HG03575 (cell line): ENCODE results near the gene USP51.
"Not testable (repeated sequence)": the region's sequence is repeated elsewhere in the genome, so short reads cannot be mapped to it uniquely, and the experiment has no call there.

ENCODE experiments used
- ATAC-seq: cut with Tn5 transposase; IDR thresholded peaks from one replicate; pipeline ENCODE4 v1.9.1; 2021; ENCODE audit not compliant: unreplicated experiment, insufficient number of reproducible peaks, low FRiP score; ENCODE audit errors: extremely low read depth

Gene USP51

GRCh38 chrX:55480390-55481062 lies 9.1 kb downstream of the USP51 start:
- no peak for ATAC-seq

- not testable (repeated sequence) for ATAC-seq
Measured at GRCh38 chrX:55479956-55480355, 9.7 kb downstream of the USP51 start.

- not testable (repeated sequence) for ATAC-seq
Measured at GRCh38 chrX:55465791-55466190, 23.9 kb downstream of the USP51 start.

- ATAC-seq, result not testable (repeated sequence)
Measured at GRCh38 chrX:55465108-55465507, 24.5 kb downstream of the USP51 start.

GRCh38 chrX:55464050-55464449 lies 25.6 kb downstream of the USP51 start:
- not testable (repeated sequence) for ATAC-seq

GRCh38 chrX:55459926-55460325 lies 29.7 kb downstream of the USP51 start:
- ATAC-seq, result not testable (repeated sequence)

- not testable (repeated sequence) for ATAC-seq
Measured at GRCh38 chrX:55459426-55459825, 30.2 kb downstream of the USP51 start.

GRCh38 chrX:55455708-55456107 lies 33.9 kb downstream of the USP51 start:
- not testable (repeated sequence) for ATAC-seq

- no peak for ATAC-seq
Measured at GRCh38 chrX:55452833-55453124, 36.9 kb downstream of the USP51 start.

GRCh38 chrX:55451990-55452832 lies 37.4 kb downstream of the USP51 start, which contains the start of gene MAGEH1:
MAGEH1 (plus strand) TSS chrX:55452127; CDS start chrX:55452375, 248 bp downstream.
- peak; percentile 91 for ATAC-seq

GRCh38 chrX:55451626-55451989 lies 38.0 kb downstream of the USP51 start:
- no peak for ATAC-seq

- ATAC-seq, result no peak
Measured at GRCh38 chrX:55451141-55451540, 38.5 kb downstream of the USP51 start.

GRCh38 chrX:55450259-55450658 lies 39.4 kb downstream of the USP51 start:
- ATAC-seq, result no peak

GRCh38 chrX:55443468-55443867 lies 46.2 kb downstream of the USP51 start:
- not testable (repeated sequence) for ATAC-seq
